Urinary bladder (tissue), 4 donors: ENCODE results near the gene MED13L. TPM values are rescaled to one million over a fixed set of nuclear protein-coding genes. Genes with fewer than 3 reads are reported as not detected.

Experiments
- DNase-seq: peaks from one replicate; pipeline ENCODE4 v3.0.0-alpha.2; 2015; ENCODE audit errors: extremely low spot score
- H3K27ac ChIP-seq: one replicate; pipeline ENCODE4 v1.5.1; 2013; ENCODE audit warnings: low read depth, mild to moderate bottlenecking, moderate library complexity
- H3K36me3 ChIP-seq: one replicate; pipeline ENCODE4 v1.6.1; 2013; ENCODE audit warnings: mild to moderate bottlenecking, moderate library complexity; ENCODE audit not compliant: insufficient read depth
- H3K4me1 ChIP-seq: one replicate; pipeline ENCODE4 v1.6.1; 2013; ENCODE audit warnings: mild to moderate bottlenecking, moderate library complexity; ENCODE audit not compliant: insufficient read depth
- H3K4me3 ChIP-seq: one replicate; pipeline ENCODE4 v1.5.1; 2013; ENCODE audit warnings: low read depth, low read length
- WGBS: extraction: QIAGEN DNeasy Blood & Tissue Kit; methylation state at CpG from one replicate; pipeline ENCODE4 v1.1.7; 2013; 5-methylcytosine and 5-hydroxymethylcytosine counted together
- polyA plus RNA-seq: library from polyadenylated mRNA; stranded (reverse); fragments of 200-250 nt; gene quantifications from one replicate; pipeline ENCODE4 v1.2.3, GENCODE V29; 2013
- total RNA-seq: library from RNA; depleted of rRNA; stranded (reverse); fragments of >200 nt; gene quantifications from one replicate; pipeline ENCODE4 v1.2.3, GENCODE V29; 2014
- donor health status: healthy with polysubstance abuse.
- donor health status: healthy.

MED13L gene
- total and polyA plus RNA-seq, 2 donors = 41.4 to 273 TPM

DNA sequence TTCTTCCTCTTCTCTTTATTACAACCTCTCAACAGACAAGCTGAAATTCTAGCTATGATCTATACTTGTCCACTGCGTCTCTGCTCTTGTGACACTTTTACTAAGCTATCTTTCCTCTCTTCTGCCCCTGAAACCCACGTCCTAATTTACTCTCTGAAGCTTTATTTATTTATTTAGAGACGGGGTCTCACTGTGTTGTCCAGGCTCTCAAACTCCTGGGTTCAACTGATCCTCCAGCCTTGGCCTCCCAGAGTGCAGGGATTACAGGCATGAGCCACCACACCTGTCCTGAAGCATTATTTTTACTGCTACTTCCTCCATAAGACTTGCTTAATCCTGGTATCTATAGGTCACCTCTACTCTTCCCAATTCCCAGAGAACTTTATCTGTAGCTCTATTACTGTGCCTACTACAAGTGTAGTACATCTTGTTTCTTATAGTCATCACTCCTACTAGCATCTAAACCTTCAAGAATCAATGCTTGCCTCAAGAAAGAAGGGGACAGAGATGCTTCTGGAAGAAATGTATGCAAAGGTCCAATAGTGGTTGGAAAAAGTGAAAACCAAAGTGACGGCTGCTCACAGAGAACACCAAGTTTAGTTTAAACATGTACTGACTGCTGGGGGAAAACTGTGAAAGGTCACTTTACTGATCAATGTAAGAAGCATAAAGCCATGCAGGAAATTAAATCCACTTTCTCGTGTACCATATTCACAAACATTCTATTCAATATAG is 61.3 kb downstream of the MED13L start:
- Histone ChIP-seq H3K36me3 (no peaks in the 10 kb centered on the region), H3K4me1 (no peaks in the 10 kb centered on the region), H3K4me3 (no peak overlapping the region), H3K27ac (no peak overlapping the region)
- 97% methylated on average over 5 of the region's 5 CpGs for WGBS
- no peak for DNase-seq

DNA sequence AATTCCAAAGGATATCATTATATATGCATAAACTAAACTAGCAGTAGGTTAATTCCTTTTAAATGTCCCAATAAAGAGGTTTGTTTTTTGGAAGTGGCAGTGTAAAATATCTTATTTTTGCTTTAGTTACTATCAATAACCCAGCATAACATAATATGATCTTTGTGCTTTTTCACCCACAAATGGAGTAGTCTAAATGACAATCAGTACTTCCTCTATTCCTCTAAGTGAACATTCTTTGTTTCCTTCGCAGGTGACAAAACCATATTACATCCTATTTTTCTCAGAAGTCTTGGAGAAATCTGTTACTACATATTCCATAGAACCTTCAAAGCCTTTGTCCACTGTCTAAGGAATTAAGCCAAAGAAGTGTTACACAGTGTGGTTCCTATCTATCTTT is 62.5 kb downstream of the MED13L start:
- no peaks in the 10 kb centered on the region for H3K4me1 ChIP-seq
- DNase-seq = no peak
- H3K27ac ChIP-seq = no peak overlapping the region
- WGBS = 90% methylated on average over 1 of the region's 1 CpG
- no peaks in the 10 kb centered on the region for H3K36me3 ChIP-seq
- H3K4me3 ChIP-seq = no peak overlapping the region

DNA sequence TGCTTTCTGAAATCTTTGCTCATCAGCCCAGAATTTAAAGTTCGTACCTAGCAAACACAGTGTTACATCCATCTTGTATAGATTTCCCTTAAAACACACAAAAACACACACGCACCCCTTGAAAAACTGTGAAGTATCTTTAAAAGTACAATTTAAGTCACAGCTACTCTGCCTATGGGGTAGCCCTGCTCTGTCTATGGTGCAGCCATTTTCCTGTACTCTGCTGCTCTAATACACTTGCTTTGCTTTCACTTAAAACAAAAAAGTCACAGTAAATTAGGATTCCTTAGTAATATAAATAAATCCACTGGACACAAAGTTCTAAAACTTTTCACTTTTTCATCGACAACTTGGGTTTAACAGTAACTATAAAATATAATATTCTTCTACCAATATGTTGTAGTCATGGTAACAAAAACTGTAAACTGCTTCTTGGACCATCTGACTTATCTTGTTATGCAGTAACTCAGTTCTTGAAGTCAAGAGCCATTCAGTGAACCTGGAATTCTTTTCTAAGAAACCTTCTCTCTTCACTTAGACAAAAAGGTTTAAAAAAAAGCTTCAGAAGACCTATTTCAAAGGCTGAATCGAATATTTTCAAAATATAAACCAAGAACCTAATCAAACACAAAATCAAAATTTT is 63.5 kb downstream of the MED13L start:
- no peak for DNase-seq
- H3K4me1 ChIP-seq = no peaks in the 10 kb centered on the region
- no peak overlapping the region for H3K27ac ChIP-seq
- 76% methylated on average over 4 of the region's 4 CpGs for WGBS
- no peak overlapping the region for H3K4me3 ChIP-seq
- no peaks in the 10 kb centered on the region for H3K36me3 ChIP-seq

DNA sequence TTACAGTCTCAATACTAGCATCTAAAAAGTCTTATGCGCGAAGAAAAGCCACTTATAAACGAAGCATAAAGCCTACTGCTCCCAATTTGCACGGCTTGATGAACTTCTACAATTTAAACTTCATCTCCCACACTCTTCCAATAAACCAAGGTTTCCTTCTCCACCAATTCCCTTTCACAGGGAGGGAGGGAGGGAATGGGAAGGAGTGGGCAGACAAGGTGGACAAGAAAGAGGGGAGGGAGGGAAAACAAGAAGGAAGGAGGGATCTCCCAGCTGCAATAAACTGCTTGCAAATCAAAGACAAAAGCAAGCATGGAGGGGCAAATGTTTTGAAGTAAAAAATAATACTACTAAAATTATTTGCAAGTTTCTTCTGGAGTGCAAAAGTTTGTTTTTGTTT is 64.5 kb downstream of the MED13L start:
- Histone ChIP-seq H3K4me1 (no peaks in the 10 kb centered on the region), H3K36me3 (no peaks in the 10 kb centered on the region), H3K4me3 (no peak overlapping the region), H3K27ac (no peak overlapping the region)
- DNase-seq = no peak
- WGBS = 78% methylated on average over 4 of the region's 4 CpGs

DNA sequence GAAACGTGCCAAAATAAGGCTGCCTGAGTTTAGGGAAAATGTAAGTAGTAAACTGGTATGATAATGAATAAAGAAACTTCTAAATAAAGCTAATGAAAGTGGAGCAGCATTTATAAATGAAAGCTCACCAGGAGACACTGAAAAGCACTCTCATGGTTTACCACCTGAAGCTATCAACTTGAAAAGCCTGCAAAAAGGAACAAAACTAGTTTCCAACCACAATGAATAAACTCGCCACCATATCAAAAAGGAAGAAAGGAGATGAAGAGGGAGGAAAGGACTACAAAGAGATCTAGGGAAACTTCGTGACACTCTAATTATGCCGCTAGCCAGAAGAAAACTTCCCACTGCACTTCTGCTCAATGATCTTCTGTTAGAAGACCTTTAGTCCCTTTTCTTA is 66.7 kb downstream of the MED13L start:
- no peaks in the 10 kb centered on the region for H3K36me3 ChIP-seq
- DNase-seq = no peak
- 88% methylated on average over 4 of the region's 4 CpGs for WGBS
- peaks cover 2% of the 10 kb centered on the region for H3K4me1 ChIP-seq
- H3K4me3 ChIP-seq = no peak overlapping the region
- no peak overlapping the region for H3K27ac ChIP-seq

DNA sequence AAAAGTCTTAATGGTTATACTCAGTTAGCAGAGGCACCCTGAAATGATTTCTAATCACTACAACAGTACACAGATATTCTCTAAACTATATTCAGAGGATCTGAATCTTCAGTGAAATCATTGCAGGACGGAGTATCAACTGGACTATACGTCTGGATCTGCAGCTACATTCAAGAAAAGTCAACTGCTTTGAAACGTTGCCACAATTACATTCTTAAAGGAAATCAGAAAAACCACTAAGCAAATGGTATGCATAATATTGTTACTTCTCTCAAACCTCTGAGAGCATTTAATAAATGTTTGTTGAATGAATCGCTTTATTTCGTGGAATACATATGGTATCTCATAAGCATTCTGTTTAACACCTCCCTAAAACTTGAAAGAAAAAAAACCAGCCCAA is 67.4 kb downstream of the MED13L start:
- H3K36me3 ChIP-seq = no peaks in the 10 kb centered on the region
- DNase-seq = no peak
- WGBS = 79% methylated on average over 5 of the region's 5 CpGs
- no peak overlapping the region for H3K27ac ChIP-seq
- peaks cover 2% of the 10 kb centered on the region for H3K4me1 ChIP-seq
- no peak overlapping the region for H3K4me3 ChIP-seq

DNA sequence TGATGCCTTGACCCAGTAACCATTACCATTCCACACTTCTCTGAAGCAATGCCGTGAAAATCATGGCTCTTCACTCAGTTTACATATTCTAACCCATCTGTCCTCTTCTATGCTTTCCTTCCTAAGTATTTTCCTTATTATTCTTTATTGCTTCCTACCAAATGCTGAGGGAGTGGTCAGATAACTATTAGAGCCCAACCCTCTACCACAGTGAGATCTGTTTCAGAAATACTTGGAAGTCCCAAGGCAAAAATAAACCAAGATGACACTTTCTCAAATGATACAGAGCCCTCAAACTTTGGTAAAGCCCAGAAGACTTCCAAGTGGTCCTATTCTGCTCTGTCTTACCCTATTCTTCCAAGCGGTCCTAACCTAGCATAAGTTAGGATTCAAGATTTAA is 68.0 kb downstream of the MED13L start:
- no peak for DNase-seq
- Histone ChIP-seq H3K4me1 (peaks cover 2% of the 10 kb centered on the region), H3K36me3 (no peaks in the 10 kb centered on the region), H3K27ac (no peak overlapping the region), H3K4me3 (no peak overlapping the region)
- WGBS = 89% methylated on average over 2 of the region's 2 CpGs

DNA sequence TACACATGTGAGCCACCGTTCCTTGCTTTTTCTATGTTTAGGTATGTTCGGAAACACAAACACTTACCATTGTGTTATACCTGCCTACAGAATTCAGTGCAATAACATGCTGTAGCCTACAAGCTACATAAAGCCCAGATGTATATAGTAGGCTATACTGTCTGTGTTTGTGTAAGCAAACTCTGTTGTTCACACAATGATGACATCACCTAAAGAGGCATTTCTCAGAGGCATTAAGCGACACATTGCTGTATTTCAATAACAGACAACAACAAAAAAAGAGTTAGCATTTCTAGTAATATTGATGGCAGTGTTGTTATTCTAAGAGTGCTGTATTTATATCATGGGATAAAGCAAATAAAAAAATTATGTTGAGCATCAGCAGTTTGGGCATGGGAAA is 70.2 kb downstream of the MED13L start:
- H3K27ac ChIP-seq = no peak overlapping the region
- WGBS = 98% methylated on average over 3 of the region's 3 CpGs
- peaks cover 2% of the 10 kb centered on the region for H3K4me1 ChIP-seq
- no peak for DNase-seq
- no peaks in the 10 kb centered on the region for H3K36me3 ChIP-seq
- no peak overlapping the region for H3K4me3 ChIP-seq

DNA sequence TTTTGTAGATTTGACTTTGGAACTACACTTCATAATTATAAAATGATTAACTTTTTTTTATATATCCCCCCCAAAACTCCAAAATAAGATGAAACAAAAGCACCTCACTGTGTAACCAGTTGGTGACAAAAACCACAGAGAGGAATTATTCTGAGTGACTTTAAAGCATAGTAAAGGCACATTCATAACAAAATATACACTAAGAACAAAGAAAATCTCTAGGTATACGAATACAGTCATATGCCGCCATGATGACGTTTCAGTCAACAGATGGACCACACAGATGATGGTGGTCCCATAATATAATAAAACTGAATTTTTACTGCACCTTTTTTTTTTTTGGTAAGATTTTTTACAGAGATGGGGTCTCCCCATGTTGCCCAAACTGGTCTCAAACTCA is 70.7 kb downstream of the MED13L start:
- DNase-seq = no peak

DNA sequence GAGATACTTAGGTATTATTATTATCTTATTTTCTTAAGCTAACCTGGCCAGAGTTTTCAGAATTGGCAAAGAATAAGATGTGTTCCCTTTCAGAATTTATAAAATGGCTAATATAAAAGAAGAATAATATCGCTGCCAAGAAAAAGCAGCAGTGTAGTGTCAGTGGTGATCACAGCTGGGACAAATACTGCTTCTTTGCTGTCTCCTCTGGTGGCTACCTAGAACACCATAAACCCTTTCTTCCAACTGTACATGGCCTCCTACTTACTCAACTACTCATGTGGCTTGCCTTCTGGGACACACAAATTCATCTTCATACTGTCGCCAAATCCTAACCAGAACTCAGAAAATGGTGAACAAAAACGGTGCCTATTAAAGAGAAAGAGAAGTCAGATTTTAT is 72.7 kb downstream of the MED13L start:
- no peak overlapping the region for H3K27ac ChIP-seq
- peaks cover 2% of the 10 kb centered on the region for H3K4me1 ChIP-seq
- no peak overlapping the region for H3K4me3 ChIP-seq
- no peak for DNase-seq
- WGBS = 90% methylated on average over 3 of the region's 3 CpGs
- no peaks in the 10 kb centered on the region for H3K36me3 ChIP-seq

More for the DNA sequence above, 70.7 kb downstream of the MED13L start:
- no peak overlapping the region for H3K27ac ChIP-seq
- no peak overlapping the region for H3K4me3 ChIP-seq
- H3K4me1 ChIP-seq = peaks cover 2% of the 10 kb centered on the region
- WGBS = 96% methylated on average over 3 of the region's 3 CpGs
- no peaks in the 10 kb centered on the region for H3K36me3 ChIP-seq

DNA sequence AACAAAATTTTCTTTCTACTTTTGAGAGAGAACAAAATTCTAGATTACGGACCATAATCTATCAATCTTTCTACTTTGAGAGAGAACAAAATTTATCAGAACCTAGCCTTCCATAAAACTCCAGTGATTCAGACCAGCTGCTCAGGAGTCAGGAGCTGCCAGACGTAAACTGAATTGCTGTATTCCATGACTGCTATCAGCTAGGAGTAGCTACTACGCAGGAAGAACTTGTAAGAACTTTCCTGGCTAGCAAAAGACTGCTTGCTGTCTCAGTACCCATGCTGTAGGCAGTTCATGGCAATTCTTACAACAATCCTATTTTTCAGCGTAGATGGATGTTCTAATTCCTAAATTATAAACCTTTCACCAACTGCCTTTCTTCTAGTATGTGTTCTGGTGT is 73.3 kb downstream of the MED13L start:
- peaks cover 2% of the 10 kb centered on the region for H3K4me1 ChIP-seq
- DNase-seq = no peak
- H3K36me3 ChIP-seq = no peaks in the 10 kb centered on the region
- H3K4me3 ChIP-seq = no peak overlapping the region
- no peak overlapping the region for H3K27ac ChIP-seq
- 53% methylated on average over 4 of the region's 4 CpGs for WGBS

DNA sequence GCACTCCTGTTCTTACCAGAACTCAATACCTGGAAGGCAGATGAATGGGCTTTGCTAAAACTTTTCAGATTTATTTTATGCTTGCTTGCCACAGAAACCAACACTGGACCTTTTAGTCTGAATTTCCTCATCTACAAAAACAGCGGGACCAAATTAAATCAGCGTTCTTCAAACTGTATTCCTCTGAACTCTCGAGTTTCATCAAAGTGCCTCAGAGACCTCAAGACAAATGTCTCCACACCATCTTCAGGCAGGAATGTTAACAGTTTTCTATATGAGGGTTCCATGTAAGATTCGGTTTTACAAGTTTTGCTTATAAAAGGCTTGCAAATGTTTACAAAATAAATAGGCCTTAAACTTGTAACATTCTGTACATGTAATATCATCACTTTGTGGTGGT is 74.6 kb downstream of the MED13L start:
- no peak for DNase-seq
- WGBS = 57% methylated on average over 4 of the region's 4 CpGs
- H3K4me3 ChIP-seq = no peak overlapping the region
- H3K27ac ChIP-seq = no peak overlapping the region
- no peaks in the 10 kb centered on the region for H3K36me3 ChIP-seq
- peaks cover 2% of the 10 kb centered on the region for H3K4me1 ChIP-seq

DNA sequence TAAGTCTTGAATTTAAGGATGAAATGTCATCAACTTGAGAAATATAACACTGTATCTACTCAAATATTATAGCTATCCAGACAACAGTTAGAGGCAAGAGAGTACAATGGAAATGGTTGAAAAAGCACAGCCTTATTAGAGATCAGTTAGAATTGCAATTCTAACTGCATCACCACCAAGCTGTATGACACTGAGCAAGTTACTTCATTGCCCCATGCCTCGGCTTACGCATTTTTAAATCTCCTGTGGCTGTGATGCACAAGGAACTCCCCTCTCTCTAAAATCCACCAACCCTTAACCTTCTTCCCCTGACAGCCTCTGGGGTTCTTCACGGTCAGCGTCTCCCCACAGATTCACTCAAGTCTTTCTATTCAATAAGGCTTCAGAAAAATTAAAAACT is 75.1 kb downstream of the MED13L start:
- no peak overlapping the region for H3K27ac ChIP-seq
- H3K4me3 ChIP-seq = no peak overlapping the region
- H3K36me3 ChIP-seq = no peaks in the 10 kb centered on the region
- no peak for DNase-seq
- H3K4me1 ChIP-seq = peaks cover 2% of the 10 kb centered on the region
- 92% methylated on average over 4 of the region's 4 CpGs for WGBS

DNA sequence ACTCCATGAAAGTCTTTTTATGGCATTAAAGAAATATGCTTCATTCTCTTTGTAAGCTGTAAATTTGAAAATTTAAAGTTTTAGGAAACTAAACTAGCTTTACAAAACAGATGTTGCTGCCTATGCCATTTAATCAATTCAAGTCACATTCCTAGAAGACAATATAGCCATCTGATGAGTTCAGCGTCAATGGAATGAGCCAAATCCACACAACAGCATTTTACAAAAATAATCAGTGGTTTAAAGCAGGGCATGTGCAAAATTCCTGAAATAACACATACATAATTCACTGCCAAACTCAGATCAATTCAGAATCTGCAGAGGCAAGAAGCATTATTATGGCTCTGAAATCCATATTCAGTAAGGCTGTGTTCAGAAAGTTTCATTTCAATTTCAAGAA is 75.6 kb downstream of the MED13L start:
- no peak for DNase-seq
- peaks cover 2% of the 10 kb centered on the region for H3K4me1 ChIP-seq
- WGBS = 91% methylated on average over 1 of the region's 1 CpG

More for the DNA sequence above, 75.6 kb downstream of the MED13L start:
- no peak overlapping the region for H3K4me3 ChIP-seq
- H3K27ac ChIP-seq = no peak overlapping the region
- no peaks in the 10 kb centered on the region for H3K36me3 ChIP-seq
